ENCODE data around the gene PUDP.
"Not testable (repeated sequence)": the region's sequence is repeated elsewhere in the genome, so short reads cannot be mapped to it uniquely, and the experiment has no call there.

PUDP gene

DNA sequence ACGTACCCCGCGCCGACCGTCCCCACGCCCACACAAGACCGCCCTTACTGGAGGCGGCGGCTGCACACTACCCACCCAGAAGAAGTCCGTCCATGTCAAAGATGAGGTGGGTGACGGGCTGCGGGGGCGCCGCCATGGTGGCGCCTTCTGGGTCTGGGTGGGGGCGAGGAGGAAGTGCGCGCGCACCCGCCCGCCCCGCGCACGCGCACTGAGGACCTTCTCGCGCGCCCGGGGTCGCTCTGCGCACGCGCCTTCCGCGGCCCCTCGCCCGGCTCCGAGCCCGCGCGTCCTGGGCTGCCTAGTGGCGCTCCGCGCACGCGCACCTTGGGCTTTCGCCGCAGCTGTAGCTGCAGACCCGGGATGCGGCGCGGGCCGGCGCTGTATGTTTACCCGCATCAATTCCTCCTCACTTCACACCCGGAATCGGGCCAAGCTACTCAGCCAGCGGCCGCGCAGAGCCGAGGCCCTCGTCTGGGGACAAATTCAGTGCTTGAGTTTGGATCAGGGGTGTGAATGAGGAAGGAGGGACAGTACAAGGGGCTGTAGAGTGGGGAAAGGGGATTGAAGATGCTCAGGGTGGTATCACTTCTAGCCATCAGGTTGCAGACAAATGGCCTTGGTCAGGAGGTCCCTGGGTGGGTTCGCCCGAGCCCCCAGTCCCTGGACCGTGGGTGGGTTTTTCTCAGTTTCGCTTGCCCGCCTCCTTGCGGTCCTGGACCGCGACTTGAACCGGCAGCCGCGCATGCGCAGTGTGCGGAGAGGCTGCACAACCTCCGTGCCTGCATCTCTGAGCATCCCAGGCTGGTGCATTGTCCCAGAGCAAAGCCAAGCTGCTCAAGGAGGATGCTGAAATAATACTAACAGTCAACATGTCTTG is at the start of gene PUDP:
Gene PUDP (minus strand): TSS at position 176 of the 877 bp plus-strand sequence. CDS start 40 bp downstream, at position 136.
- DNase-seq (ENCODE audit: low read depth in 1 of 2, low spot score in 1 of 2) = peak; percentile 72 to 73

DNA sequence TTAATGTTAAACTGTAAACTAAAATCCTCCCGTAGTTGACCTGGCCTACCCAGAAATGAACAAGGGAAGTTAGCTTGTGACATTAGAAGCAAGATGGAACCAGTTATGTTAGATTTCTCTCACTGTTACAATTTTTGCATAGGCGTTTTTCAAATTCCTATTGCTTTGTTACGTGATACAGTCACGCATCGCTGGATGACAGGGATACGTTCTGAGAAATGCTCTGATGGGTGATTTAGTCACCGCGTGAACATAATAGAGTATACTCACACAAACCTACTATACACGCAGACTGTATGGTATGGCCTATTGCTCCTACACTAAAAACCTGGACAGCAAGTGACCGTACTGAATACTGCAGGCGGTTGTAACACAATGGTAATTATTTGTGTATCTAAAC is 46.7 kb upstream of the PUDP start:
- DNase-seq (ENCODE audit: low read depth in 1 of 2, low spot score in 1 of 2) = no peak

DNA sequence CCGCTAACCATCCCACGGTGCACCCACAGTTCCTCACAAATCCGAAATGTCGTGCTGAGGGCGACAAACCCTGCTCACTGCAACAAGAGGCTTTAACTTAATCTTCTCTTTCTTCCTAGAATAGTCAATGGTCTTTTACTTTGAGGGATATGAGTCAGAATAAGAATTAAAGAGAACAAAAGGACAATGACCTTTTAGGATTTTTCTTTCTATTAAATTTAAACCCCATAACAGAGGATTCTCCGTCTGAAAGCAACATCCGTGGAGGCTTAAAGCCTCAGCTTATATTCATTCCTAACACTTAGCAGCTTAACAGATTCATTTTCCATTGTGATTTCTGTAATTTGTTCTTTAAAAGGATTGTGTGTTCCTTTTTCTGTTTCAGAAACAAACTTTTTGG is 44.9 kb upstream of the PUDP start:
- no peak for DNase-seq (ENCODE audit: low read depth in 1 of 2, low spot score in 1 of 2)

DNA sequence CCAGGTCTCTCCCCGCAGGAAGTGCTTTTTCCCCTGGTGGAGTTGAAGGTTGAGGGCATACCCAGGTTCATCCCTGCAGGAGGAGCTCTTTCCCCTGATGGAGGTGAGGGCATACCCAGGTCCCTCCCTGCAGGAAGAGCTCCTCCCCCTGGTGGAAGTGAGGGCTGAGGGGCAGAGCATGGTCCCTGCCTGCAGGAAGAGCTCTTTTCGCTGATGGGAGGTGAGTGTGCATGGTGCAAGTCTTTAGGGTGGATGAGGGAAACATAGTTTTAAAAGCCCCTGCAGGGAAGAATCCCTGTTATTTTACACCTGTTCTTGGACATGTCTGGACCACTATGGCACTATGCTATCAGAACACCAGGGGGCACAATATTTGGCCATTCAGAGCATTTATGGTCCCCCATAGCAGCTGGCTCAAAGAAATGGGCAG is 43.7 kb upstream of the PUDP start:
- no peak for DNase-seq (ENCODE audit: low read depth in 1 of 2, low spot score in 1 of 2)

DNA sequence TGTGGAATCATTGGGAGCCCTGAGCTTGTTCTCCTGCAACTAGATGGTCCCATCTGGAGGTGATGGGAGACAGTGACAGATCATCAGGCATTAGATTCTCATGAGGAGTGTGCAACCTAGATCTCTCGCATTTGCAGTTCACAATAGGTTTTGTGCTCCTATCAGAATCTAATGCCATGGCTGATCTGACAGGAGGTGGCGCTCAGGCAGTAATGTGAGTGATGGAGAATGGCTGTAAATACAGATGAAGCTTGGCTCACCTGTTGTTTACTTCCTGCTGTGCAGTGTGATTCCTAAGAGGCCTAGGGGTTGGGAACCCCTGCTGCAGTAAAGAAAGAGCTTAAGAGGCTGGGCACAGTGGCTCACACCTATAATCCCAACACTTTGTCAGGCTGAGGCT is 42.2 kb upstream of the PUDP start:
- DNase-seq (ENCODE audit: low read depth in 1 of 2, low spot score in 1 of 2) = no peak

DNA sequence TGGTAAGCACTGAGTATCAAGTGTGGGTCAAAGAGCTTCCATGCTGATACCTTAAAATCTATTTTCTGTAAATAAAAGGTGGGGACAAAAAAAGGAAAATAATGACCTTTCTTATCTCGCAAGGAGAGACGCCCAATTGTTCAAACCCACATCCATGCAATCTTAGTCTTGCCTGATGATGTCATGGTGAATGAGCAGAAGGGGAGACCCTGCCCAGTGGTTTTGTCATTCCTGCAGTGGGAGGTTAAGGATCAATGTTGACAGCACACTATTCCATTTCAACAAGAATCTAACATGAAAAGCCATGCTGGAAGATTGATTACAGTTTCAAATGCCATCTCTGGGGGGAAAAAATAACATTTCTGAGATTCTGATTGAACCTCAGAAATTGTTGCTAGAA is 40.7 kb upstream of the PUDP start:
- no peak for DNase-seq (ENCODE audit: low read depth in 1 of 2, low spot score in 1 of 2)

DNA sequence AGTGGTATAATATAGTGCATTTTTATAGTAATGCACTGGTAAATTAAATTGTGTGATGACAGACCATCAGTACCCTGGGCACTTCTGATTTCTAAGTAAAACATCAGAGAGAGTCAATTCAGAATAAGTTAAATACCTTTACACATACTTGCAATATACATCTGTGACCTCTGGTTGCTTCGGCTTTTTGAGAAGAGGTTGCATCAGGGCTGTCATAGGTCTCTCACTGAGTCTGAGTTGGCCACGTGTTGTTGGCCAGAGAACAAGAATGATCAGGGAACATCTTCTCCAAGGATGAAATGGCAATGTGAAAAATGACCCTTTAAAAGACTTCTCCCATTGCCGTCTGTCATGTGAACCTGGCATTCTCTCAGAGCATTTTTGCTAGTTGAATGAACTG is 36.9 kb upstream of the PUDP start:
- DNase-seq (ENCODE audit: low read depth in 1 of 2, low spot score in 1 of 2) = no peak

DNA sequence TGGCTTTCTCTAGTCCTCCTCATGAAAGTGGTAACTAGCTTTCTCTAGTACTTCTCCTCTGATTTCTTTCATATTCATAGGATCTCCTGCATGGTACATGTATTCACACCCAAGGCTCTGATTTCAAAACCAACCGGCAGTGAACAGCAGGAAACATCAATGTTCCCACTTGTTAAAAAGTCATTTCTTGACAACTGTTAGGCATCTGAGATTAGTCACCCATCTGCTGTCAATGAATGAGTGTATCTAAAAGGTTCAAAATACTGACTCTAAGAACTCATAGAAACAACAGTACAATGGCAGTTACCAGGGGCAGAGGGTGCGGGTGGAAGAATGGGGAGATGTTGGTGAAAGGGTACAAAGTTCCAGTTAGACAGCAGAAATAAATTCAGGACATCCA is 31.5 kb upstream of the PUDP start:
- DNase-seq (ENCODE audit: low read depth in 1 of 2, low spot score in 1 of 2) = no peak

DNA sequence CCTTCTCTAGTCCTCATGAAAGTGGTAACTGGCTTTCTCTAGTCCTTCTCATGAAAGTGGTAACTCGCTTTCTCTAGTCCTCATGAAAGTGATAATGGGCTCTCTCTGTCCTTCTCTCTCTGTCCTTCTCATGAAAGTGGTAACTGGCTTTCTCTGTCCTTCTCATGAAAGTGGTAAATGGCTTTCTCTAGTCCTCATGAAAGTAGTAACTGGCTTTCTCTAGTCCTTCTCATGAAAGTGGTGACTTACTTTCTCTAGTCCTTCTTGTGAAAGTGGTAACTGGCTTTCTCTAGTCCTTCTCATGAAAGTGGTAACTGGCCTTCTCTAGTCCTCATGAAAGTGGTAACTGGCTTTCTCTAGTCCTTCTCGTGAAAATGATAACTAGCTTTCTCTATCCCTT is 30.9 kb upstream of the PUDP start:
- not testable (repeated sequence) for DNase-seq (ENCODE audit: low read depth in 1 of 2, low spot score in 1 of 2)

DNA sequence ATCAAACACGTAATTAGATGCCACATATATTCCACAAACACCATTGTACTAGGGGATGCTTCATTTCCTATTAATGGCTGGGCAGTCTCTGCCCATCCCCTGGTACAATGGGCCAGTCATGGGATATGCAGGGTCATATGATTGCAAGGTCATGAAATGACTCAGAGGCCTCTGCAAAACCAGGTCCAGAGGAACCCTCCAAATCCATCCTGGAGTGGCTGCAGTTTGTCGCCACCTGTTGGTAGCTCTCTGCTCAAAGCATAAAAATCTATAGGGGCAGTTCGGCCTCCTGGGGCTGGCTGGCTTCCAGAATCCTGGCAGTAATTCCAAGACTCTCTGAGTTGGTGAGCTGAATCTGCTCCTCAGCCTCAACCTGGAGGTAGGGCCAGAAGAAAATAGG is 22.9 kb upstream of the PUDP start:
- DNase-seq (ENCODE audit: low read depth in 1 of 2, low spot score in 1 of 2) = no peak

DNA sequence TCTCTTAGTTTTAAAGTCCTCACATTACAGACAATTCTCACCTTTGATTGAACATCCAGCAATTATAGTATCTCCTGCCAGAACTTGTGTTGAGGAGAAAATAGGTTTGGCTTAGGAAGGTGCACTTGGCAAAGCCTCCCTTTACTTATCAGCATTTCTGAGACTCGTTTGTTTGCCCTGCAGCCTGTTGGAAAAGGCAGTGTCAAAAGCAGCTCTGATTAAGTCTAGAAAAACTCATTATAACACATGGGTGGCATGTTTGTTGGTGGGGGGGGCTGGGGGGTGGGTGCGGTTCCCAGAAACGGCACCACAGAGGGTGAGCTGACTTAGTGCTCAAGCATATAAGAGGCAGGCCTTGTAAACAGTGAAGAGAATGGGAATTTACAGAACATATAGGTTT is 21.7 kb upstream of the PUDP start:
- no peak for DNase-seq (ENCODE audit: low read depth in 1 of 2, low spot score in 1 of 2)

DNA sequence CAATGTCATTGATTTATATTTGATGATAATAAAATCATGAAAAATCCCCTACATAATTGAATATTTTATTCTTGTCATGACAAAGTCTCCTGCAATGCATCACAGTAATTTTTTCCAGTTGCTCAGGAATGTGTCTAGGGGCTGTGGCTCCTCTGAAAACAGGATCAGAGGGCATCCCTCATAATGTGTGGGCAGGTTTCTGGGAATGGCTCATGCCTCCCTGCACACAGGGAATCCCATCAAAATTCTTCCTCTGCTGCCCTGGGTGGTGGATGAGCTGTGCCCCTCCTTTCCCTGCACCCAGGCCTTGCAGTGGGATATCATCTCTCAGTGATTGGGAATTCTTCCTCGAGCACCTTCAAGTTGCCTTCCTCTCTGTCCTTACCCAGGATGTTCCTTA is 20.4 kb upstream of the PUDP start:
- no peak for DNase-seq (ENCODE audit: low read depth in 1 of 2, low spot score in 1 of 2)

DNA sequence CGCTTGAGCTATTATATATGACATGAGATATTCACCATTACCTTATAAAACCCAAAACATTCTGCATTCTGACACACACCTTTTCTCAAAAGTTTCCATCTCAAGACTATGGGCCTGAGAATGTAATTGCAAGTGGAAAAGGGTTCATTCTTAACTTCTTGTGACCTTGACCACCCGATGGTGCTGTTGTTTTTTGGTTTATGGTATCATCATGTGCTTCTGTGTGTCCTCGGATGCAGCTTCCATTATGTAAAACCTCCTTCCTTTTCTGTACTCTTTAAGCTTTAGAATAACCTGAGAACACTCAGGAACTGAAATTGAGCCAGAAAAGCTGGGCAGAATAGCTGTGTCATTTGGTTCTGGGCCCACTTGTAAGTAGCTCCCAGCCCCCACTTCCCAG is 16.2 kb upstream of the PUDP start:
- DNase-seq (ENCODE audit: low read depth in 1 of 2, low spot score in 1 of 2) = no peak

DNA sequence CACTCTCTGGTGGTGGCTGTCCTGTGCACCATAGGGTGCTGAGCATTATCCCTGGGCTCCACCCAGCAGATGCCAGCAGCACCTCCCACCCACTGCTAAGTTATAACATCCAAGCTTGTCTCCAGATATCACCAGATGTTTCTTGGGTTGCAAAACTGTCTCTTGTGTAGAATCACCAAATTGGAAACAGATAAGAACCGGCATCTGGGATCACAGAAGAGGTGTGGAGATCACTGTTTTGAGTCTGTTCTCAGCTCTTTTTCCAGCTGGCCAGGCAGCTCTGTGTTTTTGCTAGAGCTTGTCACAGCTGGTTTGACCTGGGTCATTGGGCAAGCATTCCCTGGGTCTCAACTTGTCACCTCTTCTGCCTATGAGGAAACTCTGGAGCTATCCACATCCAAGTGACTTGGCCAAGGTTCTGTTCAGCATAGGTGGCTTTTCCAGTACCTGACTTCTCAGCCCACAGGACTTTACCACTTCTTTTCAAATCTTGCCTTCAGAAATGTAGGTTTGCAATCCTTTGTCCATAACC is 15.3 kb upstream of the PUDP start:
- no peak for DNase-seq (ENCODE audit: low read depth in 1 of 2, low spot score in 1 of 2)

DNA sequence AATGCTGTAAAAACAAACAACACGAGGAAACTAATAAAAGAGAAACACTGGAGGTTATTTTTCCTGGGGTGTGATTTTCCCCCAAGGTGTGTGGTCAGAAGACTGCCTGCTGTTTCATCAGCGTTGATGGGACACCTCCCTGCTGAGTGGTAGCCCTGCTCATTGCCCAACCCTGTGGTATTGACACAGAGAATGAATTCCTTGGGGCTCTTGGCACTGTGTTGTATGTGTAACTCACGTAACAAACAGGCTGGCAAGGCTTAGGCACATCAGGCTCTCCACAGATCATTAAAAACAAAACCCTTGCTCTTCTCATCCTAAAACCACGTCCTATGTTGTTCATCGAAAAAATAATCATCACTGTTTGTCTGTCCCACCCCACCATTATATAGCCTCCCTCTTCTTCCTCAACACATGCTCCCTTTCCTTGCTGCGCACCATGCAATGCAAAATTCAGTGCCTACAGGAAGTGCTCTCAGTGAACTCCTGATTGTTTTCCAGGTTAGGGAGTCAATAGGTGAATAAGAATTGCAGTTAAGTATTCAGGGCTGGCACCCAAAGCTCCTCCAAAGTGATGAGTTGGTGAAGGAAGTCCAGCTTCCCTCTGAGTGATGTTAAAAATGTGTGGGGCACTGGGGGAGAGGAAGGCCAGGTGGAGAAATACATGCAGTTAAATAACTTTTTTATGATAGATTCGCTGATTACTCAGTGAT is 11.4 kb upstream of the PUDP start:
- no peak for DNase-seq (ENCODE audit: low read depth in 1 of 2, low spot score in 1 of 2)

DNA sequence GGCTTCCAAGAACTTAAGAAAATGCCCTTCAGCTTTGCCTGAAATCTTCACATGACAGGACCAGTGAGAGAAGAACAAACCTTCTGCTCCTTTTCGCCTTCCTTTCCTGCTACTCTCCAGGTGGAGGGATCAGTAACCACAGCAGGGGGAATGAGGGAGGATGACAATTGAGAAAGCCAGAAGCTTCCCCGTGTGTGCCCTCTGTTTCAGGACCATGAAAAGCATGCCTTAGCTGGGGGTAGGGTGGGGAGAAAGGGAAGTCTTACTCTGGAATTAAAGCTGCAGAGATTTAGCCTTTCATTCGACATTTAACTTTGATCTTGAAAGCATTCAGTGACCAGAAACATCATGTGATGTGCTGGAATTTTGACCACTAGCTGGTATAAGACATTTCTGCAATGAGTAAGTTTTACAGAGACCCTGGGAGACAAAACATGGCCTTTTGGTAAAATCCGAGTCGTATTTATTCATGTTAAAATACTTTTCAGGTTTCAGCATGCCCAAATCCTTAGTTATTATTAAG is 10.6 kb upstream of the PUDP start:
- DNase-seq (ENCODE audit: low read depth in 1 of 2, low spot score in 1 of 2) = no peak

DNA sequence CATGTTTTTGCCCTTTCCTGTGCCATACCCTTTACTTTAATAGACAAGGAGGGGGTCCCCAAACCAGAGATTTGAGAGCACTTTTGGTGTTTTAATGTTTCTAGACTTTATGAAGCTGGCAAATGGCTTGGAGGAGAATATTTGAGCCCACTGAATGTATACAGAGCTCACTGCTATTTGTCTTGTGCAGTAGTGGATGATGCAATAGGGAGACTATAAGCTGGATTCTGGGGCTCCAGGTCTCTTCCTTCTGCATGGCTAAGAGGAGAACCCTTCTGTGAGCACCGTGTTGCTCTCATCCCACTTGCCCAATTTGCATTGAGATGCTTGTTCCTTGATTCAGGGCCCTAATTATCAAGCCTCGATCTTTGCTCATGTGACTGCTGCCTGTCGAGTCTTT is 8.9 kb upstream of the PUDP start:
- no peak for DNase-seq (ENCODE audit: low read depth in 1 of 2, low spot score in 1 of 2)

DNA sequence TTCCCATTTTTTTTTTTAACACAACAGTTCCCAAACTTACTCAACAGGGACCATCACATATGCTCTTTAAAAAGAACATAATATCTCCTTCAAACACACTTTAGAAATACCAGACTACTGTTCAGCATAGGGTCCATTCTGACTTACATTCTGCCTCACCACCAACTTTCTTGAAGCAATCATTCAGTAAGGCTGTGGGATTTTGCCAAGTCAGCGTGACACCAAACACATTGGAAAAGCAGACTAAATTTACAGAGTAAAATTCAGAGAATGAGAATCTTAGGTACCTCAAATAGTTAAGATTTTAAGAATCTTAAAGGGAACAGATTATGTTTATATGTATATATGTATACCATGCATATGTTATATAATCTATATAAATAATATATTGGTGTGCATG is 7.2 kb upstream of the PUDP start:
- no peak for DNase-seq (ENCODE audit: low read depth in 1 of 2, low spot score in 1 of 2)

DNA sequence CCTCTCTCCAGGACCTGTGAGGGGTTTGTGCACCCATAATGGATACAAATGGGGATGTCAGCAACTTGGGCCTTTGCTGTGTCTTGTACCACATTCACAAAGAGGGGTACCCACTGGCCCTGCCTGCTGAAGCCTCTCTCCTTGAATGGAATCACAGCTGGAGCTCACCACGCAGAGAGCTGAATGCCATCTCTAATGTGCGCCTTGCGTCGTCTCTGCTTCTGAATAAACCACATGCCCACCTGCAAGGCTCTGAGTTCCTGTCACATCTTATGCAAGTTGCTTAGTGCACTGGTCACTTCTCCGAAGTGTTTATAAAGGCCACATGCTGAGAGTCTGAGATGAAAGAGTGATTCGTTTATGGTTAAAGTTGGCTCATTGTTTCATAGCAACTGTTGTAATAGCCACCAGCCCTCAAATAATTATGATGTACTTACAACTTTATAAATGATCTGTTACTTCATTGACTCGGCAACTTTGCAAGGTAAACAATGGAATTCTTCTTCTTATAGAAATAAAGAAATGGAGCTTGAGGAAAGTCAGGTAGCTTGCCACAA is 6.2 kb upstream of the PUDP start:
- no peak for DNase-seq (ENCODE audit: low read depth in 1 of 2, low spot score in 1 of 2)

DNA sequence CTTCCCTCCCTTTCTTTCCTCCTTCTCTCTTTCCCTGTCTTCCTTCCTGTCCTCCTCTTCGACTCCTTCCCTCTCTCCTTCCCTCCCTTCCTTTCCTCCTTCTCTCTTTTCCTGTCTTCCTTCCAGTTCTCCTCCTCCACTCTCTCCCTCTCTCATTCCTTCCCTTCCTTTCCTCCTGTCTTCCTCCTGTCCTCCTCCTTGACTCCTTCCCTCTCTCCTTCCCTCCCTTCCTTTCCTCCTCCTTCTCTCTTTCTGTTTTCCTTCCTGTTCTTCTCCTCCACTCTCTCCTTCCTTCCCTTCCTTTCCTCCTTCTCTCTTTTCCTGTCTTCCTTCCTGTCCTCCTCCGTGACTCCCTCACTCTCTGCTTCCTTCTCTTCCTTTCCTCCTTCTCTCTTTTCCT is 5.3 kb upstream of the PUDP start:
- no peak for DNase-seq (ENCODE audit: low read depth in 1 of 2, low spot score in 1 of 2)

DNA sequence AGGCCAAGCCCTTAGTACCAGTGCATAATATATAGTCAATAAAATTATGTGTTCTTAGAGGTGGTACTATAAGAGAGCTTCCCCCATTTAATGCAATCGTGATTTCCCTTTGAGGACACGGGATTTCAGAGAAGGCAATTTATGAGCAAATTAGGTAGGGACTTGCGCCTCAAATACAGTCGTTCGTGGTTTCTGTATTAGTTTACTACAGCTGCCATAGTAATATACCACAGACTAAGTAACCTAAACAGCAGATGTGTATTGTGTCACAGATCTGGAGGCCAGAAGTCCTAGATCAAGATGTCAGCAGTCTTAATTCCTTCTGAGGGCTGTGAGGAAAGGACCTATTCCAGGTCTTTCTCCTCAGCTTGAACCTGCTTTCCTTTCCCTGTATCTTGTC is 1.5 kb upstream of the PUDP start:
- DNase-seq (ENCODE audit: low read depth in 1 of 2, low spot score in 1 of 2) = no peak
